K562 (cell line): ENCODE results near the gene H3-3A. TPM values are rescaled to one million over a fixed set of nuclear protein-coding genes. Genes with fewer than 3 reads are reported as not detected.
A peak's percentile ranks its signal among the peaks of the same experiment; 100 is the strongest.

Experiments used
- ARID1B ChIP-seq: fragments of 450-650 bp; IDR thresholded peaks from 2 replicates; pipeline ENCODE4 v1.6.1; 2016; ENCODE audit warnings: antibody characterized with exemption, mild to moderate bottlenecking, inconsistent platforms
- CAMTA2 ChIP-seq: fragments of 250-450 bp; sonication (Bioruptor Pico); conservative IDR thresholded peaks from 2 replicates; pipeline ENCODE4 v1.5.1; 2022
- CTBP1 ChIP-seq: fragments of 450-650 bp; IDR thresholded peaks from 2 replicates; pipeline ENCODE4 v1.6.1; 2016; ENCODE audit warnings: borderline replicate concordance
- DMBX1 ChIP-seq: fragments of 250-450 bp; sonication (Bioruptor Pico); IDR thresholded peaks from 2 replicates; pipeline ENCODE4 v1.8.0; 2022; ENCODE audit warnings: inconsistent platforms, mild to moderate bottlenecking, moderate library complexity, borderline replicate concordance
- ELF2 ChIP-seq: fragments of 250-450 bp; sonication (Bioruptor Pico); IDR thresholded peaks from 2 replicates; pipeline ENCODE4 v1.5.0; 2021; ENCODE audit warnings: mild to moderate bottlenecking
- EP300 ChIP-seq: IDR thresholded peaks from 2 replicates; pipeline ENCODE4 v1.6.1; 2012; ENCODE audit warnings: low read length, improper control_type of control experiment
- FOXK2 ChIP-seq, 2 experiments: fragments of 450-650 bp; IDR thresholded peaks in 1 of 2; conservative IDR thresholded peaks in 1 of 2; 2 replicates each; pipeline ENCODE4 v1.6.1; 2016; ENCODE audit warnings: low read depth in 2 of 2, mild to moderate bottlenecking in 1 of 2
- GATAD2B ChIP-seq: fragments of 450-650 bp; IDR thresholded peaks from 2 replicates; pipeline ENCODE4 v1.6.1; 2017; ENCODE audit warnings: mild to moderate bottlenecking, borderline replicate concordance
- KAT7 ChIP-seq: sonication (generic); formaldehyde crosslinking; IDR thresholded peaks from 2 replicates; pipeline ENCODE4 v1.8.0; 2022; ENCODE audit warnings: missing genetic modification reagents, mild to moderate bottlenecking, borderline replicate concordance
- MECOM ChIP-seq: fragments of 250-450 bp; sonication (Bioruptor Pico); IDR thresholded peaks from 2 replicates; pipeline ENCODE4 v1.8.0; 2022; ENCODE audit warnings: inconsistent platforms
- MIER1 ChIP-seq: fragments of 450-650 bp; IDR thresholded peaks from 2 replicates; pipeline ENCODE4 v1.6.1; 2016; ENCODE audit warnings: antibody characterized with exemption, mild to moderate bottlenecking, low read depth
- POLR2H ChIP-seq: IDR thresholded peaks from 2 replicates; pipeline ENCODE4 v1.6.1; 2016; ENCODE audit warnings: missing genetic modification characterization, low read depth, mild to moderate bottlenecking, control low read depth, missing compliant biosample characterization, moderate library complexity
- RFX1 ChIP-seq: fragments of 450-650 bp; IDR thresholded peaks from 2 replicates; pipeline ENCODE4 v1.6.1; 2016; ENCODE audit warnings: mild to moderate bottlenecking, moderate library complexity
- STAT5B ChIP-seq: fragments of 250-450 bp; sonication (Bioruptor Pico); IDR thresholded peaks from 2 replicates; pipeline ENCODE4 v1.8.0; 2021; ENCODE audit warnings: mild to moderate bottlenecking, inconsistent platforms
- U2AF1 ChIP-seq: fragments of 200-400 bp; formaldehyde crosslinking; optimal IDR thresholded peaks from 2 replicates; pipeline ENCODE3; 2017; ENCODE audit warnings: mild to moderate bottlenecking, low read depth, low read length, moderate library complexity
- YBX1 ChIP-seq: fragments of 450-650 bp; IDR thresholded peaks from 2 replicates; pipeline ENCODE4 v1.7.1; 2016; ENCODE audit warnings: mild to moderate bottlenecking
- ZFPM2 ChIP-seq: fragments of 250-450 bp; sonication (Bioruptor Pico); IDR thresholded peaks from 2 replicates; pipeline ENCODE4 v1.5.1; 2022; ENCODE audit warnings: mild to moderate bottlenecking
- ZNF184 ChIP-seq: sonication (generic); formaldehyde crosslinking; IDR thresholded peaks from 2 replicates; pipeline ENCODE4 v1.5.0; 2020; ENCODE audit warnings: missing genetic modification reagents
- ZNF584 ChIP-seq: fragments of 200-800 bp; sonication (Bioruptor generic); IDR thresholded peaks from 2 replicates; pipeline ENCODE4 v1.6.1; 2016; ENCODE audit warnings: low read depth, mild to moderate bottlenecking, missing genetic modification characterization, missing compliant biosample characterization
- polyA plus RNA-seq, 8 experiments: library from polyadenylated mRNA; depleted of rRNA in 4 of 8; stranded (reverse) in 5 of 8; unstranded in 3 of 8; fragments of >200 nt; fragmentation: Nextera tagmentation in 2 of 8; fragmentation: Illumina TruSeq in 1 of 8; extraction: Ambion mirVana in 2 of 8; extraction: Trizol in 1 of 8; gene quantifications; 2 replicates each; pipeline versions ENCODE4 v1.2.1 to v1.2.3, GENCODE V29; 2011 to 2014; ENCODE audit warnings: inconsistent platforms in 1 of 8, missing spikeins in 1 of 8
- total RNA-seq, 7 experiments: library from RNA; depleted of rRNA in 6 of 7; stranded (reverse); fragments of >200 nt in 6 of 7; fragmentation: Illumina TruSeq in 2 of 7; extraction: Trizol in 2 of 7; gene quantifications; 2 replicates each; pipeline versions ENCODE4 v1.2.1 to v1.2.3, GENCODE V29; 2011 to 2021; ENCODE audit warnings: low replicate concordance in 1 of 7
- TF ChIP-seq, protein P1 (sequence below): fragments of 450-650 bp; formaldehyde crosslinking; IDR thresholded peaks from 2 replicates; pipeline ENCODE4 v1.4.0; 2020; ENCODE audit warnings: mild to moderate bottlenecking, mixed read lengths
- TF ChIP-seq, protein P2 (sequence below): sonication (generic); formaldehyde crosslinking; IDR thresholded peaks from 2 replicates; pipeline ENCODE4 v1.8.0; 2022; ENCODE audit warnings: mild to moderate bottlenecking, low read depth, missing genetic modification reagents
- TF ChIP-seq, protein P3 (sequence below): sonication (generic); formaldehyde crosslinking; IDR thresholded peaks from 2 replicates; pipeline ENCODE4 v1.8.0; 2023; ENCODE audit warnings: mild to moderate bottlenecking, missing genetic modification reagents

H3-3A gene
- total and polyA plus RNA-seq, 9 of the 15 experiments (the other 6 are each of a cell fraction or from before 2014, with no cell fraction given) = 426 to 1,083 (median 591) TPM

DNA sequence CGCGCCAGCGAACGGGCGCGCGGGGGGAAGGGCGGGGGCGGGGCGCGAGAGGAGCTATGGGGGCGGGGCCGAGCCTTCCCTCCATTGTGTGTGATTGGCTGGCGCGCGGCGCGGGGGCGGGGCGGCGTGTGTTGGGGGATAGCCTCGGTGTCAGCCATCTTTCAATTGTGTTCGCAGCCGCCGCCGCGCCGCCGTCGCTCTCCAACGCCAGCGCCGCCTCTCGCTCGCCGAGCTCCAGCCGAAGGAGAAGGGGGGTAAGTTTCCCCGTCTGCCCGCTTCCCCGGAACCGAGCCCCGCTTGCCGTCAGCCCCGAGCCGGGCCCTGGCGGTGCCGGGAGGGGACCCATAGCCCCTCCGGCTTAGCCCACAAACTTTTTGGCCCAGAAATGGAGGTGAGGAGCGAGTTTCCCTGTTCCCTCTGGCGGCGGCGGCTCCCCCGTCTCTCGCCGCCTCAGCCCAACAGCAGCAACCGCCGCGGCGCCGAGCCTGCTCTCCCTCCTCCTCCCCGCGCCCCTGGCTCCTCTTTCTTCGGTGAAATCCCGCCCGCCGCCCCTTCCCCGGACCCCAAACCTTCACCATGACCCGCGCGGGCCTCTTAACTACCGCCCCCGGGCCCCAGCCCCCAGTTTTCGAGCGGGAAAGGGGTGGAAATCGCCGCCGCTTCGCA, at the start of gene H3-3A (continued):
- TF ChIP-seq FOXK2 (conservative IDR thresholded peaks at IDR 0.05 in 1 of 2, IDR thresholded peaks at IDR 0.05 in 1 of 2; ENCODE audit: low read depth in 2 of 2) (no peak; a peak in 1 of 4 replicates), ZNF584 (CRISPR knock-in tag) (no peak; the same call in 1 of the 2 replicates), GATAD2B (no peak), MECOM (CRISPR knock-in tag) (no peak), EP300 (no peak), CTBP1 (peak; percentile 73; the same call in 1 of the 2 replicates), RFX1 (no peak), ZFPM2 (CRISPR knock-in tag) (0 out of 2 replicates have a peak, but pooled peaks have one; percentile 27), ELF2 (CRISPR knock-in tag) (no peak), STAT5B (CRISPR knock-in tag) (no peak), ARID1B (peak; percentile 56; the same call in 1 of the 2 replicates), KAT7 (CRISPR knock-in tag) (no peak), ZNF184 (no peak), U2AF1 (no peak), DMBX1 (peak; percentile 50; the same call in 1 of the 2 replicates), CAMTA2 (CRISPR knock-in tag) (no peak), YBX1 (no peak), POLR2H (tag) (peak; percentile 97), MIER1 (no peak)
- TF ChIP-seq, protein P1, sequence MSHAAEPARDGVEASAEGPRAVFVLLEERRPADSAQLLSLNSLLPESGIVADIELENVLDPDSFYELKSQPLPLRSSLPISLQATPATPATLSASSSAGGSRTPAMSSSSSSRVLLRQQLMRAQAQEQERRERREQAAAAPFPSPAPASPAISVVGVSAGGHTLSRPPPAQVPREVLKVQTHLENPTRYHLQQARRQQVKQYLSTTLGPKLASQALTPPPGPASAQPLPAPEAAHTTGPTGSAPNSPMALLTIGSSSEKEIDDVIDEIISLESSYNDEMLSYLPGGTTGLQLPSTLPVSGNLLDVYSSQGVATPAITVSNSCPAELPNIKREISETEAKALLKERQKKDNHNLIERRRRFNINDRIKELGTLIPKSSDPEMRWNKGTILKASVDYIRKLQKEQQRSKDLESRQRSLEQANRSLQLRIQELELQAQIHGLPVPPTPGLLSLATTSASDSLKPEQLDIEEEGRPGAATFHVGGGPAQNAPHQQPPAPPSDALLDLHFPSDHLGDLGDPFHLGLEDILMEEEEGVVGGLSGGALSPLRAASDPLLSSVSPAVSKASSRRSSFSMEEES (CRISPR knock-in tag) = no peak
- TF ChIP-seq, protein P2, sequence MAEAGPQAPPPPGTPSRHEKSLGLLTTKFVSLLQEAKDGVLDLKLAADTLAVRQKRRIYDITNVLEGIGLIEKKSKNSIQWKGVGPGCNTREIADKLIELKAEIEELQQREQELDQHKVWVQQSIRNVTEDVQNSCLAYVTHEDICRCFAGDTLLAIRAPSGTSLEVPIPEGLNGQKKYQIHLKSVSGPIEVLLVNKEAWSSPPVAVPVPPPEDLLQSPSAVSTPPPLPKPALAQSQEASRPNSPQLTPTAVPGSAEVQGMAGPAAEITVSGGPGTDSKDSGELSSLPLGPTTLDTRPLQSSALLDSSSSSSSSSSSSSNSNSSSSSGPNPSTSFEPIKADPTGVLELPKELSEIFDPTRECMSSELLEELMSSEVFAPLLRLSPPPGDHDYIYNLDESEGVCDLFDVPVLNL = no peak; the same call in 1 of the 2 replicates
- TF ChIP-seq, protein P3, sequence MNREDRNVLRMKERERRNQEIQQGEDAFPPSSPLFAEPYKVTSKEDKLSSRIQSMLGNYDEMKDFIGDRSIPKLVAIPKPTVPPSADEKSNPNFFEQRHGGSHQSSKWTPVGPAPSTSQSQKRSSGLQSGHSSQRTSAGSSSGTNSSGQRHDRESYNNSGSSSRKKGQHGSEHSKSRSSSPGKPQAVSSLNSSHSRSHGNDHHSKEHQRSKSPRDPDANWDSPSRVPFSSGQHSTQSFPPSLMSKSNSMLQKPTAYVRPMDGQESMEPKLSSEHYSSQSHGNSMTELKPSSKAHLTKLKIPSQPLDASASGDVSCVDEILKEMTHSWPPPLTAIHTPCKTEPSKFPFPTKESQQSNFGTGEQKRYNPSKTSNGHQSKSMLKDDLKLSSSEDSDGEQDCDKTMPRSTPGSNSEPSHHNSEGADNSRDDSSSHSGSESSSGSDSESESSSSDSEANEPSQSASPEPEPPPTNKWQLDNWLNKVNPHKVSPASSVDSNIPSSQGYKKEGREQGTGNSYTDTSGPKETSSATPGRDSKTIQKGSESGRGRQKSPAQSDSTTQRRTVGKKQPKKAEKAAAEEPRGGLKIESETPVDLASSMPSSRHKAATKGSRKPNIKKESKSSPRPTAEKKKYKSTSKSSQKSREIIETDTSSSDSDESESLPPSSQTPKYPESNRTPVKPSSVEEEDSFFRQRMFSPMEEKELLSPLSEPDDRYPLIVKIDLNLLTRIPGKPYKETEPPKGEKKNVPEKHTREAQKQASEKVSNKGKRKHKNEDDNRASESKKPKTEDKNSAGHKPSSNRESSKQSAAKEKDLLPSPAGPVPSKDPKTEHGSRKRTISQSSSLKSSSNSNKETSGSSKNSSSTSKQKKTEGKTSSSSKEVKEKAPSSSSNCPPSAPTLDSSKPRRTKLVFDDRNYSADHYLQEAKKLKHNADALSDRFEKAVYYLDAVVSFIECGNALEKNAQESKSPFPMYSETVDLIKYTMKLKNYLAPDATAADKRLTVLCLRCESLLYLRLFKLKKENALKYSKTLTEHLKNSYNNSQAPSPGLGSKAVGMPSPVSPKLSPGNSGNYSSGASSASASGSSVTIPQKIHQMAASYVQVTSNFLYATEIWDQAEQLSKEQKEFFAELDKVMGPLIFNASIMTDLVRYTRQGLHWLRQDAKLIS (CRISPR knock-in tag) = 0 out of 2 replicates have a peak, but pooled peaks have one; percentile 70
